HG03280 (cell line): ENCODE measurements around the gene GAS7.

Experiments used
- ATAC-seq: cut with Tn5 transposase; IDR thresholded peaks from one replicate; pipeline ENCODE4 v1.9.1; 2021; ENCODE audit warnings: mild to moderate bottlenecking, moderate library complexity; ENCODE audit not compliant: unreplicated experiment

The GAS7 gene

DNA sequence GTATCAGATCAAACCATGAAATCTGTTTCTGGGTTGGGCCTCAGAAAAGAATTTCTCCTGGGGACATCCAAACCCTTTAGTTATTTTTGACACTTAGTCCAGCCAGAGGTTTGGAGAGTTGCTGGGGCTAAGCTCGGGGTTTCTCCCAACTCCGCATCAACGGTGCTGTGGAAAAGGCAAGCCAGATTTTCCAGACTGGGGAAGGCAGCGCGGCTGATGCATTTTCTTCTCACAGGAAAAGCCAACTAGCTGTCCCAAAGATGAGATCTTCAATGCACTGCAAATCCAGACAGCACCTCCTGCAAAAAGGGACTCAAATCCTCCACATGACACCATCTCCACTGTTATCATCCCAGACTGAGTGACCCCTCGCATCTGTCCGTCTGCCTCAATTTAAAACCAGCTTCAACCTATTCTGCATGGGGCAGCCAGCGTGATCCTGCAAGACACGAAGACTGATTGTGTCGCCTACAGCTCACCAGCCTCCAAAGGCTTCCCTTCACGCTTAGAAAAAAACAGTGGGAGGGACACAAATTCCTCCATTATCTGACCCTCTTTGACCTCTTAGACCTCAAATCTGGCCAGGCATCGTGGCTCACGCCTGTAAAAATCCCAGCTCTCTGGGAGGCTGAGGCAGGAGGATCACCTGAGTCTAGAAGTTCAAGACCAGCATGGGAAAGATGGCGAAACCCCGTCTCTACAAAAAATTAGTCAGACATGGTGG lies 62.0 kb downstream of the GAS7 start:
- no peak for ATAC-seq

DNA sequence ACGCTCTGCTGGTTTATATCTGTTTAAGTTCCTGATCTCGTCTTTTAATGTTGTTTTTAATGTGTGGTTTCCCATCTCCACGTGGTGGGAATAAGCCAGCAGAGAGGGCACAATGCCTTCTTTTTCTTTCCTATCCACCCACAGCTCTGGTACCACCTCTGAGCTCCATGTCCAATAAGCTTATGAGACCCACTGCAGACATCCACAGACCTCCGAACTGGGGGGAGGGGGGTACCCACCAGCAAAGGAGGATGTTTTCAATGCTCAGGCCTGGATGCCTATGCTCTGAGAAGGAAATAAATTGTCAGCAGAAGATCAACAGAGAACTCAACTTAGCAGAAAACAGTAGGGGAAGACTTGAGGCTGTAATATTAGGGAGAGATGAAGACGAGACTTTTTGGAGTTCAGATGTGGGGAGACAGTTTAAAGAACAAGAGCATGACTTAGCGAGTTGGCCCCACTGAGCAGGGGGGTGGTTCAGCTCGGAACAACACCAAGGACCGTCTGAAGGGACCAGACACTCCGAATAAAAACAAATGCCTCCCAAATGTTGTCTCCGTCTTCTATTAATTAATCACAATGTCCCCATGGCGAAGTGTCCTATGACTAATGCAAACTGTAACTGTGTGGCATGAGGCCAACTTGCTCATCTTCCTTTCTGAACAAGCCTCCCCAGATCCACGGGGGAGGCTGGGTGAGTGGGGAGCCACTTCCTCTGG lies 62.7 kb downstream of the GAS7 start:
- ATAC-seq = no peak

DNA sequence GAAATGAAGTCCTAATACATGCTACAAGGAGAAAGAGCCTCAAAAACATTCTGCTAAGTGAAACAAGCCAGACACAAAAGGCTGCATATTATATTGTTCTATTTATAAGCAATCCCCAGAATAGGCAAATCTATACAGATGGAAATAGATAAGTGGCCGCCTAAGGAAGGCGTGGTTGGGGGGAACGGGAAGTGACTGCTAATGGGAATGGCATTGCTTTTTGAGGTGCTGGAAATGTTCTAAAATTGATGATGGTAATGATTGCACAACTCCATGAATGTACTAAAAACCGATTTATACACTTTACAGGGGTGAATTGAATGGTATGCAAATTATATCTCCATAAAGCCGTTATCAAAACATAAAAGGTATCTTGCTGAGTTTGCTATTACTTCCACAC lies 67.7 kb downstream of the GAS7 start:
- ATAC-seq = no peak

DNA sequence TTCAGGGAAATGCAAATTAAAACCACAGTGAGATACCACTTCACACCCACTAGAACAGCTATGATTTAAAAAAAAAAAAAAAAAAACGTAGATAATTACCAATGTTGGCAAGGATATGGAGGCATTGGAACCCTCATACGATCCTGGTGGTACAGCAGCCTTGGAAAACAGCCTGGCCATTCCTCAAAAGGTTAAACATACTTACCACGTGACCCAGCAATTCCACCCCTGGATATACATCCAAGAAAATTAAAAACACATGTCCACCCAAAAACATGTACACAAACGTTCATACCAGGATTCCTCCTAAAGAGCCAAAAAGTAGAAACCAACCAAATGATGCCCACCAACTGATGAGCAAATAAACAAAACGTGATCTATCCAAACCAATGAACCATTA lies 68.1 kb downstream of the GAS7 start:
- ATAC-seq = no peak

DNA sequence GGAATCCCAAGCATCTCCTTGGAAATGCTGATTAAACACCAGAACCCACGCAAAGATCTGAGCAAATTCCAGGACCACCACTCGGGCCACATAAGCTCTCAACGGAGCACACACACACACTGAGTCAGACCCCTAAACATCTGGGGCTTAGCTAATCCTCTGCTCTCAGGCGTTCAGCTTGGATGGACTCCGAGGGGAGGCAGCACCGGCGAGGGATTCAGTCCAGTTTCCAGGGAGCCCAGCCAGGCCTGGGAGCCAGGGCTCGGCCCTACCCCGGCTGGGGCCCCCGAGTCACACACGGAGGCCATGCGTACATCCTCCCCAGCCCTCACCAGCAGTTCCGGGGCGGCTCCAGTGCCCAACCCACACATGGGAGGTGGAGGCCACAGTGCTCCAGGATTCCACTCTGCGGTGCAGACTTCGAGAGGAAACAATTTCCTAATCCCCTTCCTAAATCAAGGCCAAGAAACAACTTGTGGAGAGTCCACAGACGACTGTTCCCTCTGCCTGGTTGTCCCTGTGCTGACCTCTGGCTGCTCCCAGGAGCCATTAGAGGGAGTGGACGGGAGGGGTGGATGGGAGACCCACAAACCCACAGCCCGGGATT lies 70.5 kb downstream of the GAS7 start:
- no peak for ATAC-seq

DNA sequence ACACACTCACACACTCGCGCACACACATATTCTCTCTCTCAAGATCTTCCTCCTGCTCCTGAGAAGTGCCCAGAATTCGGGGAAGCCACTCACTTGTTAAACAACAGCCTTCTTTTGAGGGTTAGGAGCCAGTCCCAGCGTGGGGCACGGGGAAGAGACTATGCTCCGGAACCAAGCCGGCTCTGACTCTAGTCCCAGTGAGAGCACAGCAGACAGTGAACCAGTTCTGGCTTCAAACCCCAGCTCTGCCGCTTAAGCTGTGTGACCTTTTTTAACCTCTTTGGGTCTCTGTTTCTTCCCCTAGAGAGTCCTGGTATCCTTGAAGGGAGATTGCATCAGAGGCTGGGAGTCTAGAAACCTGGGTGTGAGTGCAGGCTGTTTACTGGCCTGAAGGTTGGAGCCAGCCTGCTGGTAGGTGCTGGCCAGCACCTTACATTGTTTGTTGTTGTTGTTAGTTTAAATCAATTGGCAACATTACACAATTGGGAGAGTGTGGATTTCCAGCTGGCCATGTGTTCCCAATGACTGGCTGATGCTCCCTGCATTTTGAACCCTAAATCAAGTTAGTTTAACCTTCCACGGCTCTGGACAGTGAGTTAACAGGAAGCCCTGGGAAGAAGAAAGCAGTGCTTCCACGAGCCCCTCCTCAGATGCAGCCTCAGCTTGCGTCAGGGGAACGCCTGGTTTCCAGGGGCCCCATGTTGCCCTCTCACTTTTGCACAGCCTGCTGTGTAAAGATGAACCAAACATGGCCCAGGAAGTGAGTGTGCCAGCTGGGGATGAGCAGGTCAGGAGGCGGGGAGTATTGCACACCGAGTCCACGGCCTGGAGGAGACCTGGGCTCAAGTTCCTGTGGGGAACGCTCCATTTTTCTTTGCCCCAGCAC lies 71.5 kb downstream of the GAS7 start:
- no peak for ATAC-seq

DNA sequence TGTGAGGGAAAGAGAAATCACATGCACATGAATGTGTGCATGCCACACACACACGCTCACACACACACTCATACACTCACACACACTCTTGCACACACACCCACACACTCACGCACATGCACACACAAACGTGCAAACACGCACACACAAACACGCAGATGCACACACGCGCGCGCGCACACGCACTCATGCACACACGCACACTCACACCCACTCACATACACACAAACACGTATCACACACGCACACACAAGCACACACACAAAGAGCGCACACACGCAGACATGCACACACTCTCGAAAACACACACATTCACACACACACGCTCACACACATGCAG lies 72.2 kb downstream of the GAS7 start:
- no peak for ATAC-seq

DNA sequence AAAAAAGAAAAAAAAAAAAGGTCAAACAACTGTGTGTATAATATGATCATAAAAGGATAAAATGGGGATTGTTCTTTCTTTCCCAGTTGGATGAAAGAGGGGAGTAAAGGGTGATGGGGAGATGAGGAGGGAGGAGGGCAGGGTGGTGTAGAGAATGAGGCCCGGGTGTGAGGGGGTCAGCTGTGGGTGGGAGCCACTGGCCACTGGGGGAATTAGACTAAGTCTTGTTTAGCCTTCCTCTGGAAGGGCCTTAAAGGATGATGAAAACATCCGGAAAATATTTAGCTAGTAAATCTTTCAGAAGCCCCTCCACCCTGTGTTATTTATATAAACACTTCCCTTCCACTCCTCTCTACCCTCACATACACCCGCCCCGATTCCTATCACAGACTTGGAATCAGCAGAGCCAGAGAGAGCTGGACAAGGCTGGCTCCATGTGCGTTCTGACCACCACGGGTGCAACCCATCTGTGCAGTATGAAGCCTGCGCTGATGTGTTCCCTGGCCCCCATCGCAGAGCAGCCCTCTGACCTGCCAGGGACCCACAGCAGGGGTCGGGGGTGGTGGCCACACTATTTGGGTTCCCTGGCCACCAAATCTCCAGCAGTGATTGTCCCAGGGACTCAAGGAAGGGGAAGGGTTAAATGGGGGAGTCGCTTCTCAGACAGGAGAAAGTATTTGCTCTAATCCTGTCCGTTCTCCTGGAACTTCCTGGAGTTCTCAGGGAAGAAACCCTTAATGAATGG lies 72.7 kb downstream of the GAS7 start:
- ATAC-seq = no peak

DNA sequence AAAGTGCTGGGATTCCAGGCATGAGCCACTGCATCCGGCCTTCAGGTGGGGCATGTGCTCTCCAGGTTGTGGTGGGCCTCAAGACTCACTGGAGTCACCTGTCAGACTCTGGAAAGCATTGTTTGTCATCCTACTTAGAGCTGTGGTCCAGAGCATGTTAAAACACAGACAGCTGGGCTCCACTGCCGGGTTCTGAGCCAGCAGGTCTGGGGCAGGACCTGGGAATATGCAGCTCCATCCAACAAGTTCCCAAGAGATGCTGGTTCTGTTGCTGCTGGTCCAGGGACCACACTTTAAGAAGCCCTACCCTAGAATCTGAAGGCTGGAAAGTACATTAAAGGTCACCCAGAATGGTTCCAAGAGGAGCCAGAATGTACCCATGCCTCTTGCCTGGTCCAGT lies 75.3 kb downstream of the GAS7 start:
- ATAC-seq = no peak

DNA sequence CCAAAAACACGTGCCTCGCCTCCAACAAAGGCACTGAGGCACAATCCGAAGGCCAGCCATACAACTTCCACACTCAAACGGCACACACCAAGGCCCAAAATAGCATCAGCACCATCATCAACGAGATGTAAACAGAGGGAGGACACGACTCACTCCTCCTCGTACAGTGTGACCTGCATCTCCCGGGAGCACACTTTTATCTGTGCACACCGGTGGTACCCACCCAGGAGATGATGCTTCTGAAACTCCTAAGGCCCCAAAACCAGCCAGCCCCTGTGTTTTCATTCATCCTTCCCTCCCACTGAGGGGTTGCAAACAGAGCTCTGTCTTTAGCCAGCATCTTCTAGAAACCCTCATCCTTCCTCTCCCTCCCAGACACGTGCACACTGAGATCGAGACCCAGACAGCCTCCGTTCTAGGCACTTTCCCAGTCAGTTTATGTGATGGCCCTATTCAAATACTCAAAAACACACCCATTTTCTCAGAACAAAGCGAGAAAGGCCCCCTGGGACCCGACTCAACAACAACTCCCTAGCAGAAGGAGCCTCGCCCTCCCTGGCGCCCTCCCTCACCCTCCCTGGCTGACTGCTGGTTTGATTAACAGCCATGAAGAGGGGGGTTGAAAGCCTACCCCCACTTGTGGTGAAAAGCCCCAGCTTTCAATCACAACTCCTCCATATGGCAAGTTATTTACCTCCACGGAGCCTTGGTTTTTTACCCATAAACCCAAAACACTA lies 76.3 kb downstream of the GAS7 start:
- ATAC-seq = no peak

DNA sequence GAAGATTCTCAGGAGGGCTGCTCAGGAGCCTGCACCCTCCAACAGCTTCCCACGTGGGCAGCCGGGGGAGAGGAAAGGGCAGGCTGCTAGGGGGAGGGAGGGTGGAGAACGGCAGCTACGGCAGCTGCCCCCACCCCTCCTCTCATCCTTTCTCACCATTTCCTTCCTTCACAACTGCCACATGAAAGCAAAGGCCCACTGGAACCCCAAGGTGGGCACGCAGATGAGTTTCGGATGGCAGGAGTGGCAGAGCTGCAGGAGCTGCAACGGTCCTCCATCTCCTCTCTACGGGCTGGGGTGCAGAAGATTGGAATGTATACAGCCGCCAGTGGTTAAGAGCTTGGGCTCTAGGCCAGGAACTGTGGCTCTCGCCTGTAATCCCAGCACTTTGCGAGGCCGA lies 77.7 kb downstream of the GAS7 start:
- no peak for ATAC-seq

DNA sequence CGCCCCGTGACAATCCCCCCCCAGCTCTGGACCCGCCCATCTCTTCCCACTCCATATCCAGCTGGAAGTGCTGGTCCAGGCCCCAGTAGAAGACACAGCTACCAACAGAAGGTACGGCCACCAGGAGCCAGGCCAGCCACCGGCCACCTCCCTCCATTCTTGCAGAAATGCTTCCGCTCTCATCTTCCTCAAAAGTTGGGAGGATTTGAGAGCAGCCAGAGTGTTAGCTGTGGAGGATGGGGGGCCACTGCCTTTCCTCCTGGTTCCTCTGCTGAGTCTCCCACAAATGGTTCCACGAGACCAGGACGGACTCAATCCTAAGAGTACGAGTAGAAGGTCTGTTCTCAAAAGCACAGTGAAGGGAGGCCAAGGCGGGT lies 78.3 kb downstream of the GAS7 start:
- ATAC-seq = no peak

DNA sequence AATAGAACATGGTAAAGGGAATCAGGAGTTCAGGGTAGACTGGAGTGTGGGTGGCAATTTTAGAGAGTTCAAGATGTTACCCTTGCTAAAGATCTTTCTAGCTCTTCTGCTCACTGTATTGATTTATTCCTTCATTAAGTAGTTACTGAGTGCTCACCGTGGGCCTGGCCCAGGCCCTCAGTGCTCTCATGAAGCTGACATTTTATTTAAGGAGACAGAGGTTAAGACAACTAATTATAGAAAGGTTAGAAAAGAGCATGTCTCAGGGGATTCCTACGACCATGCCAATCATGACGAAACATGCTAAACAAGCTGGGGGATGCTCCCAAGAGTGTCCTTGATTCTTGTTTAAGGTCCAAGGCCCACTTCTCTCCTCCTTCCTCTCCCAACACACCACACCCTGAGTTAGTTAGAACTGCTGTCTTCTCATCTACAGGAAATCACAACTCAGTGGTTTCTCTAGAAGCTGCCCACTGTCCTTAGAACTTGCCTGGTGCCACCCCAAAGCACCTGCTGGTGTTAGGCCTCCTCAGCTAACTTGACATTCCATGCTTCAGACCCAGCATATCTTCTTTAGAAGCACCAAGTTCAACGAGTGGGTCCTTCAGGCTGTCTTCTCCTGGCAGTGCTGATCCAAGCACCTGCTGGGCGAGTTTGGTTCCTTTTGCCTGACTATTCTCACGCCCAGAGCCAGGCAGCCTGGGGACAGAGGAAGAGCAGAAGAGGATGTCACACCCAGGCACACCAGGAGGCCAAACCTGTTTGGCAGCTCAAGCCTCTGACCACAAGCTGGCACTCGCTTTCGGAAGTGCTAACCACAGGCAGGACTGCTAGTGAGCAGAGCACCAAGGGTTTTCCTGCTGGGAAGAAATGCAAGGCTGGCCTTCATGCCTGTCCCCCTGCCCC lies 79.0 kb downstream of the GAS7 start:
- ATAC-seq = no peak

DNA sequence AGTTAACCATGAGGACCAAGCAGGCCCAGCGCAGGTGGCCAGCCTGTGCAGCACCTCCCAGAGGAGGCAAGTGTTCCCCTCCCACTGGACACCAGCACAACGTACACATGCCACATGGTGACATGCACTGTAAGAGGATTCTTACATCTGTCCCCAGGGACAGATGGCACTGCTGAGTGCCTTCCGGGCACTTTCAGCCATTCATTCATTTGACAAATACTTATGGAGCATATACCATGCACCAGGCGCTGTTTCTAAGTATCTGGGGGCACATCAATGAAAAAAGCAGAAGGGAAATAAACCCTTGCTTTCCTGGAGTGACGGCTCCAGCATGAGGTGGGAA lies 79.6 kb downstream of the GAS7 start:
- ATAC-seq = no peak

DNA sequence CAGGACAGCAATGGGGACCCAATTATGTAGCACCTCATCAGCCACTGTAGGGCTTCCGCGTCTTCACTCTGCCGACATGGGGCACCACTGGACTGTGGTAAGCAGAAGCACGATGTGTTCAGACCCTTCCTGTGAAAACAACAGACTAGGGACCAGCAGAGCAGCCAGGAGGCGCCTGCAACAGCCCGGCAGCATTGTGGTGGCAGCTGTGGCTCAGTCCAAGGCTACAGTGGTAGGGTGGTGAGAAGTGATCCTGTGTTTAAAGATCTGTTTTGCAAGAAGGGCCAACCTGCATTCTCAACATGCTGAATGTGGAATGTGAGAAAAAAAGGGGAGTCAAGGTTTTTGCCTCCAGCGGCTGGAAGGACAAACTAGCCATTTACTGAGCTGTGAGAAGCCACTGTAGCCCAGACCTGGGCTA lies 80.8 kb downstream of the GAS7 start:
- ATAC-seq = no peak

DNA sequence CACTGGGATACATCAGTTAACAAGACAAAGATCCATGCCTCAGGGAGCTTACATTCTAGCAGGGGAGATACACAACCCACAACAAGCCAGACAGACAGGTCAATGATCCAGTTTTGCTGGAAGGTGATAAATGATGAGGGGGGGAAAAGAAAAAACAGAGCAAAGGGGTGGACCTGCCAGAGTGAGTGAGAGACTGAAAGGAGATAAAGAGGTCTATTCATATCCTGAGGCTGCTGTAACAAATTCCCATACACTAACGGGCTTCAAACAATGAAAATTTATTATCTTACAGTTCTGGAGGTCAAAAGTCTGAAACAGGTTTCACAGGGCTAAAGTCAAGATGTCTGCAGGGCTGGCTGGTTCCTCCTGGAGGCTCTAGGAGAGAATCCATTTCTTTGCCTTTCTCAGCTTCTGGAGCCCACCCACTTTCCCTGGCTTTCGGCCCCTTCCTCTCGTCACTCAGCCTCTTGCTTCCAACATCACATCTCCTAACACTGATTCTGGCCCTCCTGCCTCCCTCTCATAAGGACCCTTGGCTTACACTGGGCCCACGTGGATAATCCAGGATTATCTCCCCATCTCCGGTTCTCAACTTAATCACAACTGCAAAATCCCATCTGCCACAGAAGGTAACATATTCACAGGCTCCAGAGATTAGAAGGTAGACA lies 81.5 kb downstream of the GAS7 start:
- ATAC-seq = no peak

DNA sequence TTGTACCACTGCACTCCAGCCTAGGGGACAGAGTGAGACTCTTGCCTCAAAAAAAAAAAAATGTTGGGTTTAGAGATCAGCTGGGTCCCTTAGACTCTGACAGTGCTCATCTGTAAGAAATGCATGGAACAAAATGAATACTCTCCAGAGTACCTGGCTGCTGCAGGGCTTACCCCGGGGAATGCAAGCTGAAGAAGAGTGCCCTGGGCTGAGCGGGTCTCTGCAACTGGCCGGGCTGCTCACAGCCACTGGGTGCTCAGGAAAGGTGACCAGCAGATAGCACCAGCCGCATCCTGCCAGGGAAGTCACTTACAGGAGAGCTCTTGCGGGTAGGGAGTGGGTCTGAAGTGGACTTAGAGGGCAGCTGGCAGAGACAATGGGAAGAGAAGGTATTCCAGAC lies 82.1 kb downstream of the GAS7 start:
- ATAC-seq = no peak

DNA sequence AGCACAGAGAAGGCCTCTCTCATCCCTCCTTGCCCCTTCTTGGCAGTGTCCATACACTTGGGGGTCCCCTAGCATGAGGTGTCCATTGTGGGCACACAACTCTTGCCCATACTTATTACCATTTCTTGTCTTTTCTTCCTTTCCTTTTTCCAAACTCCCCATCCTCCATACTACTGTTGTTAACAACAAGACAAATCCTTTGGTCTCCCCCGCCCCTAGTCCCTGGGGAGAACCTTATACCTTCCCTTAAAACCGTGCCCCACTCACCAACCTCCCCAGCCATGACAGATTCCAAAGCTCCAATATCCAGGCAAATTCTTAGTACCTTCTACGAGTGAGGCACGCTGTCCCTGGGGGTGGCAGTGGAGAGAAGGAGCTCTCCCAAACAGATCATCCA lies 82.9 kb downstream of the GAS7 start:
- no peak for ATAC-seq
